ENCODE measurements around the gene KRTAP10-7.

DNA sequence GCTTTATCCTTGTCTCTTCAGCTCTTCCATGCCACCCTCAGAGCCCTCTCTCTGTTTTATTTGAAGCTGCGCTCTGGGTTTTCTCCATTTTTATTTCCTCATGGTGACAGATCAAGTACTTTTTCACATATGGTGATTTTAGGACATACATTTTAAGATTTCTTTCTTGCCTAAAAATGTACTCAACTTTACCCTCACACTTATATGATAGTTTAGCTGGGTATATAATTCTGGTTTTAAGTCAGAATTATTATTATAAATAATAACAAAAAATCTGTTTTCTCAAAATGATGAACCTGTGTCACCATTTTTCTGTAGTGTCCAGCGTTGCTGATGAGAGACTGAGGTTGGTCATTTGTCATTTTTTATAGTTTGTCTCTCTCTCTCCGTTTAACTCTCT lies 19.2 kb upstream of the KRTAP10-7 start:
- TF ChIP-seq, protein P1, sequence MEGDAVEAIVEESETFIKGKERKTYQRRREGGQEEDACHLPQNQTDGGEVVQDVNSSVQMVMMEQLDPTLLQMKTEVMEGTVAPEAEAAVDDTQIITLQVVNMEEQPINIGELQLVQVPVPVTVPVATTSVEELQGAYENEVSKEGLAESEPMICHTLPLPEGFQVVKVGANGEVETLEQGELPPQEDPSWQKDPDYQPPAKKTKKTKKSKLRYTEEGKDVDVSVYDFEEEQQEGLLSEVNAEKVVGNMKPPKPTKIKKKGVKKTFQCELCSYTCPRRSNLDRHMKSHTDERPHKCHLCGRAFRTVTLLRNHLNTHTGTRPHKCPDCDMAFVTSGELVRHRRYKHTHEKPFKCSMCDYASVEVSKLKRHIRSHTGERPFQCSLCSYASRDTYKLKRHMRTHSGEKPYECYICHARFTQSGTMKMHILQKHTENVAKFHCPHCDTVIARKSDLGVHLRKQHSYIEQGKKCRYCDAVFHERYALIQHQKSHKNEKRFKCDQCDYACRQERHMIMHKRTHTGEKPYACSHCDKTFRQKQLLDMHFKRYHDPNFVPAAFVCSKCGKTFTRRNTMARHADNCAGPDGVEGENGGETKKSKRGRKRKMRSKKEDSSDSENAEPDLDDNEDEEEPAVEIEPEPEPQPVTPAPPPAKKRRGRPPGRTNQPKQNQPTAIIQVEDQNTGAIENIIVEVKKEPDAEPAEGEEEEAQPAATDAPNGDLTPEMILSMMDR (IDR thresholded peaks at IDR 0.05), result no peak
- TF ChIP-seq POLR2A (IDR thresholded peaks at IDR 0.05), result no peak
